ENCODE results near the gene SNAP25. TPM values are rescaled to one million over a fixed set of nuclear protein-coding genes. Genes with fewer than 3 reads are reported as not detected.

SNAP25 gene
- total RNA-seq, 4 donors from 2014 or later = 0.54 to 1.1 (median 0.67) TPM; not detected in 1

- Histone ChIP-seq H3K4me1 (no peaks in the 10 kb centered on the region), H3K27me3 (no peaks in the 10 kb centered on the region), H3K27ac (no peak overlapping the region), H3K4me3 (replicated peaks in 1 of 3) (no peak overlapping the region), H3K36me3 (no peaks in the 10 kb centered on the region), H3K9me3 (no peaks in the 10 kb centered on the region)
- intact Hi-C loops (cut with DNase I) = no loop called here
- TF ChIP-seq, protein P1, sequence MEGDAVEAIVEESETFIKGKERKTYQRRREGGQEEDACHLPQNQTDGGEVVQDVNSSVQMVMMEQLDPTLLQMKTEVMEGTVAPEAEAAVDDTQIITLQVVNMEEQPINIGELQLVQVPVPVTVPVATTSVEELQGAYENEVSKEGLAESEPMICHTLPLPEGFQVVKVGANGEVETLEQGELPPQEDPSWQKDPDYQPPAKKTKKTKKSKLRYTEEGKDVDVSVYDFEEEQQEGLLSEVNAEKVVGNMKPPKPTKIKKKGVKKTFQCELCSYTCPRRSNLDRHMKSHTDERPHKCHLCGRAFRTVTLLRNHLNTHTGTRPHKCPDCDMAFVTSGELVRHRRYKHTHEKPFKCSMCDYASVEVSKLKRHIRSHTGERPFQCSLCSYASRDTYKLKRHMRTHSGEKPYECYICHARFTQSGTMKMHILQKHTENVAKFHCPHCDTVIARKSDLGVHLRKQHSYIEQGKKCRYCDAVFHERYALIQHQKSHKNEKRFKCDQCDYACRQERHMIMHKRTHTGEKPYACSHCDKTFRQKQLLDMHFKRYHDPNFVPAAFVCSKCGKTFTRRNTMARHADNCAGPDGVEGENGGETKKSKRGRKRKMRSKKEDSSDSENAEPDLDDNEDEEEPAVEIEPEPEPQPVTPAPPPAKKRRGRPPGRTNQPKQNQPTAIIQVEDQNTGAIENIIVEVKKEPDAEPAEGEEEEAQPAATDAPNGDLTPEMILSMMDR (IDR thresholded peaks at IDR 0.05) = no peak
- no peak for TF ChIP-seq POLR2A (IDR thresholded peaks at IDR 0.05)
- no peak for DNase-seq
- WGBS, 2 donors = 68 to 71% methylated on average over 6 of the region's 6 CpGs
Measured at GRCh38 chr20:10322073-10323012, 103.7 kb downstream of the SNAP25 start.

DNA sequence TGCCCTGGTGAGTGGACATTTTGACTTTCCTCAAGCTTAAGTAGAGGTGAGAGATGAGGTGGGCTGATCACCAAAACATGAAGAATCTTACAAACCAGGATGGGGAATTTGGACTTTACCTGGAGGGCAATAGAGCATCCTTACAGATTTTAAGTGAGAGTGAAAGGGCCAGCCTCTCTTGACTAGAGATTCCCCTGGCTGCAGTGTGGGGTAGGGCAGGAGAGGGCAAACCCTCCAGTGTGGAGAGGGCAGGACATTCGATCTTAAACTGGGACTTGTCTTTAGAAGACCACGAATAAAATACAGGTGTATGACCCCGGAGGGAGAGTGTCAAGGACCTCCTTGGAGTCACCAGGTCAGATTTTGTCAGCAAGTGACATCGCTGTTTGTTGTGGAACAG lies 105.1 kb downstream of the SNAP25 start:
- no peak for DNase-seq

DNA sequence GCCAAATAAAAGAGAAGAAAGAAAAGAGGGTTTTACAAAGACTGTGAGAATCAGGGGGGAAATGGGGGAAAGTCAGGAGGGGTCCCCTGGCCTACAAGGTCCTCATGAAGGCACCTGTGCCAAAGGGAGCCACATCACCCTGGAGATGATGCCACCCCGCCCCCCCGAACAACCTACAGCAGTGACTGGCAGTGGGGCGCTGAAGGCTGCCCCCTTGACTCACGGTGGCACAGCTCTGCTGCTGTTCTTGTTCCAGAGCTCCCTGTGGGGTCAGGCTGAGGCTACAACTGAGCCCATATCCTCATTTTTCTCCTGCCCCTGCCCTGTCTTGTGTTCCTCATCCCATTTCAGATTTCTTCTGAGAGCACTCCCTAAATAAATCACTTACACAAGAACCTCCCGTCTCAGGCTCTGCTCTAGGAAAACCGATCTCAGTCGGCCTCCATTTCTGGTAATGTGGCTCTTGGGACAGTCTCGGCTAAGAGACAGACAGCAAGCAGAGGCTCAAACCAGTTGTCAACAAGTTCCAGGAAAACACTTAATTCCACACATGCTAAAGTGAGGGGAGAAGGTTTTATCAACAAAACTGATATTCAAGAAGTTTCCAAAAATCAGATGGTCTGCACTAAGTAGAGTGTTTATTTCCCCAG lies 105.7 kb downstream of the SNAP25 start:
- H3K36me3 ChIP-seq = no peaks in the 10 kb centered on the region
- H3K27me3 ChIP-seq = no peaks in the 10 kb centered on the region
- 64 to 71% methylated on average over 6 to 8 of the region's 8 CpGs for WGBS, 2 donors
- no peak for TF ChIP-seq POLR2A (IDR thresholded peaks at IDR 0.05)
- TF ChIP-seq, protein P1 (IDR thresholded peaks at IDR 0.05) = no peak
- intact Hi-C loops (cut with DNase I) = no loop called here
- no peak overlapping the region for H3K4me3 ChIP-seq (replicated peaks in 1 of 3)
- no peak for DNase-seq
- no peak overlapping the region for H3K27ac ChIP-seq
- H3K4me1 ChIP-seq = no peaks in the 10 kb centered on the region
- no peaks in the 10 kb centered on the region for H3K9me3 ChIP-seq

More for the DNA sequence above, 105.1 kb downstream of the SNAP25 start:
- TF ChIP-seq, protein P1 (IDR thresholded peaks at IDR 0.05) = no peak
- TF ChIP-seq POLR2A (IDR thresholded peaks at IDR 0.05) = no peak
- H3K4me3 ChIP-seq (replicated peaks in 1 of 3) = no peak overlapping the region
- 77 to 79% methylated on average over 4 of the region's 4 CpGs for WGBS, 2 donors
- no peaks in the 10 kb centered on the region for H3K9me3 ChIP-seq
- H3K4me1 ChIP-seq = no peaks in the 10 kb centered on the region
- no peaks in the 10 kb centered on the region for H3K36me3 ChIP-seq
- intact Hi-C loops (cut with DNase I) = no loop called here
- no peaks in the 10 kb centered on the region for H3K27me3 ChIP-seq
- no peak overlapping the region for H3K27ac ChIP-seq

- WGBS, 2 donors = 88 to 91% methylated on average over 4 of the region's 4 CpGs
- no peak for DNase-seq
- Histone ChIP-seq H3K36me3 (no peaks in the 10 kb centered on the region), H3K4me3 (replicated peaks in 1 of 3) (no peak overlapping the region), H3K9me3 (no peaks in the 10 kb centered on the region), H3K27ac (no peak overlapping the region), H3K4me1 (peaks cover 0 to 7% of the 10 kb centered on the region in 2 donors), H3K27me3 (no peaks in the 10 kb centered on the region)
- no peak for TF ChIP-seq POLR2A (IDR thresholded peaks at IDR 0.05)
- TF ChIP-seq, protein P1 (IDR thresholded peaks at IDR 0.05) = no peak
- intact Hi-C loops (cut with DNase I) = no loop called here
Measured at GRCh38 chr20:10328897-10329255, 110.2 kb downstream of the SNAP25 start.
